Measurements from ENCODE around the gene TNKS1BP1. TPM values are rescaled to one million over a fixed set of nuclear protein-coding genes. Genes with fewer than 3 reads are reported as not detected.

TNKS1BP1 gene
- total RNA-seq, 4 donors from 2014 or later, result 74.3 to 122 (median 119) TPM

GRCh38 chr11:57314221-57314973, 10.4 kb downstream of the TNKS1BP1 start:
- no peak for DNase-seq
- no peak overlapping the region for H3K4me3 ChIP-seq
- H3K27me3 ChIP-seq, result no peaks in the 10 kb centered on the region
- in situ Hi-C loops (cut with MboI; ENCODE audit: low pct_ligation_motif_present in 1 of 4, low pct_unique_long_range_greater_than_20kb in 1 of 4, low sequenced_read_pairs in 3 of 4), result no loop called here
- intact Hi-C loops (cut with DNase I; ENCODE audit: low total_unique reads), result no loop called here
- WGBS, 2 donors (ENCODE audit: low coverage in 1 of 2), result 84% methylated on average over 15 of the region's 15 CpGs; no CpG with 5 or more reads in 1 of the 2 donors
- peaks cover 0 to 22% (median 6%) of the 10 kb centered on the region in 4 donors for H3K36me3 ChIP-seq
- TF ChIP-seq EP300 (IDR thresholded peaks at IDR 0.05; ENCODE audit: low read depth) (no peak), CTCF (IDR thresholded peaks at IDR 0.05) (no peak), POLR2AphosphoS5 (IDR thresholded peaks at IDR 0.05) (no peak), POLR2A (IDR thresholded peaks at IDR 0.05) (no peak)
- H3K9me3 ChIP-seq, result no peaks in the 10 kb centered on the region
- no peak overlapping the region for H3K27ac ChIP-seq
- H3K4me1 ChIP-seq, result peaks cover 20 to 70% (median 49%) of the 10 kb centered on the region in 4 donors

DNA sequence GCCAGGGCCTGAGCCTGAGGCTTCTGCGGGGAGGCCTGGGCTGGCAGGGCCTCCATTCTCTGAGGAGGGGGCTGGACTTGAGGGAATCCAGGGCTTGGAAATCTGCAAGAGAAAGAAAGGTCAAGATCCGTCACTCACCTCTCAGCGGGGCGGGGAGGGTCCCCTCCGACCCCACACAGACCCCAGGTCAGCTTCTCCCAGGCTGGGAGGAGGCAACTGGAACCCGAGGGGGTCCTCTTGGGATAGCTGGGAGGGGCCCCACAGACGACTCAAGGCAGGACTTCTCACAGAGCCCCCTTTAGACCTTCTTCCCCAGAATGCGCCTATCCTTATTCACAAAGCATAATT, 11.0 kb downstream of the TNKS1BP1 start:
- intact Hi-C loops (cut with DNase I; ENCODE audit: low total_unique reads) (no loop called here), in situ Hi-C loops (cut with MboI; ENCODE audit: low pct_ligation_motif_present in 1 of 4, low pct_unique_long_range_greater_than_20kb in 1 of 4, low sequenced_read_pairs in 3 of 4) (no loop called here)
- DNase-seq, result no peak
- Histone ChIP-seq H3K9me3 (no peaks in the 10 kb centered on the region), H3K27me3 (no peaks in the 10 kb centered on the region), H3K36me3 (peaks cover 0 to 26% (median 6%) of the 10 kb centered on the region in 4 donors), H3K27ac (no peak overlapping the region), H3K4me3 (no peak overlapping the region), H3K4me1 (peaks cover 20 to 71% (median 52%) of the 10 kb centered on the region in 4 donors)
- 77% methylated on average over 8 of the region's 8 CpGs; no CpG with 5 or more reads in 1 of the 2 donors for WGBS, 2 donors (ENCODE audit: low coverage in 1 of 2)
- no peak for TF ChIP-seq CTCF (IDR thresholded peaks at IDR 0.05)
- TF ChIP-seq EP300 (IDR thresholded peaks at IDR 0.05; ENCODE audit: low read depth), result no peak
- TF ChIP-seq POLR2A (IDR thresholded peaks at IDR 0.05), result no peak
- TF ChIP-seq POLR2AphosphoS5 (IDR thresholded peaks at IDR 0.05), result no peak

- WGBS, 2 donors (ENCODE audit: low coverage in 1 of 2), result 79% methylated on average over 19 of the region's 26 CpGs; no CpG with 5 or more reads in 1 of the 2 donors
- H3K4me1 ChIP-seq, result peaks cover 20 to 67% (median 48%) of the 10 kb centered on the region in 4 donors
- H3K27me3 ChIP-seq, result no peaks in the 10 kb centered on the region
- intact Hi-C loops (cut with DNase I; ENCODE audit: low total_unique reads) (no loop called here), in situ Hi-C loops (cut with MboI; ENCODE audit: low pct_ligation_motif_present in 1 of 4, low pct_unique_long_range_greater_than_20kb in 1 of 4, low sequenced_read_pairs in 3 of 4) (no loop called here)
- H3K4me3 ChIP-seq, result no peak overlapping the region
- no peaks in the 10 kb centered on the region for H3K9me3 ChIP-seq
- no peak for DNase-seq
- TF ChIP-seq POLR2A (IDR thresholded peaks at IDR 0.05), result no peak
- no peak for TF ChIP-seq POLR2AphosphoS5 (IDR thresholded peaks at IDR 0.05)
- TF ChIP-seq EP300 (IDR thresholded peaks at IDR 0.05; ENCODE audit: low read depth), result no peak
- no peak for TF ChIP-seq CTCF (IDR thresholded peaks at IDR 0.05)
- peak overlapping the region in 3 of 4 donors; percentile 87 to 93 (median 88) for H3K27ac ChIP-seq
- H3K36me3 ChIP-seq, result peaks cover 0 to 26% (median 6%) of the 10 kb centered on the region in 4 donors
Measured at GRCh38 chr11:57313071-57313787, 11.5 kb downstream of the TNKS1BP1 start.

GRCh38 chr11:57312511-57313021, 12.2 kb downstream of the TNKS1BP1 start:
- Histone ChIP-seq H3K27ac (peak overlapping the region; percentile 87 to 93 (median 88)), H3K36me3 (peaks cover 0 to 20% (median 6%) of the 10 kb centered on the region in 4 donors), H3K4me1 (peaks cover 15 to 63% (median 41%) of the 10 kb centered on the region in 4 donors), H3K4me3 (no peak overlapping the region), H3K9me3 (no peaks in the 10 kb centered on the region), H3K27me3 (no peaks in the 10 kb centered on the region)
- DNase-seq, result no peak
- intact Hi-C loops (cut with DNase I; ENCODE audit: low total_unique reads), result no loop called here
- in situ Hi-C loops (cut with MboI; ENCODE audit: low pct_ligation_motif_present in 1 of 4, low pct_unique_long_range_greater_than_20kb in 1 of 4, low sequenced_read_pairs in 3 of 4), result no loop called here
- 83% methylated on average over 10 of the region's 10 CpGs; no CpG with 5 or more reads in 1 of the 2 donors for WGBS, 2 donors (ENCODE audit: low coverage in 1 of 2)
- TF ChIP-seq POLR2A (IDR thresholded peaks at IDR 0.05) (no peak), CTCF (IDR thresholded peaks at IDR 0.05) (no peak), EP300 (IDR thresholded peaks at IDR 0.05; ENCODE audit: low read depth) (no peak), POLR2AphosphoS5 (IDR thresholded peaks at IDR 0.05) (no peak)

All from transverse colon (tissue), 4 donors.